ENCODE results near the gene RAPGEF4. TPM values are rescaled to one million over a fixed set of nuclear protein-coding genes. Genes with fewer than 3 reads are reported as not detected.

RAPGEF4 gene
- 0.20 to 0.27 TPM (median 0.25 TPM) in 4 of 5 replicates, not detected in the other for total RNA-seq (2022; extraction: Qiagen RNA extraction; ENCODE audit: low read depth)

GRCh38 chr2:172735582-172736423 lies at the start of gene RAPGEF4:
RAPGEF4 (plus strand) TSS chr2:172735845; CDS start chr2:172735984, 139 bp downstream.

GRCh38 chr2:173075781-173076580 lies 340.3 kb downstream of the RAPGEF4 start, which contains the start of gene MAP3K20:
MAP3K20 (plus strand) TSS chr2:173075846; CDS start chr2:173091032, 15,186 bp downstream.

Other genes starting within 250 kb of the RAPGEF4 start
- gene PDK1, start 179.8 kb upstream of the RAPGEF4 start, total RNA-seq (2022; extraction: Qiagen RNA extraction; ENCODE audit: low read depth): 2.9 to 5.3 TPM (median 4.1 TPM) in 5 replicates

Data from A549 treated with ZK216348 at 1 μM for 4 hours (cell line).